Activated CD8-positive, alpha-beta memory T cell treated with anti-CD3 and anti-CD28 coated beads, Interleukin-2, amount 50 U/mL, for 1 hour (primary cell): ENCODE results near the gene ECHS1.
A peak's percentile ranks its signal among the peaks of the same experiment; 100 is the strongest.
"Not testable (repeated sequence)": the region's sequence is repeated elsewhere in the genome, so short reads cannot be mapped to it uniquely, and the experiment has no call there.

Experiments used
- DNase-seq: peaks from one replicate; pipeline ENCODE4 v3.0.0-alpha.2; 2020; ENCODE audit errors: extremely low read depth

The ECHS1 gene

DNA sequence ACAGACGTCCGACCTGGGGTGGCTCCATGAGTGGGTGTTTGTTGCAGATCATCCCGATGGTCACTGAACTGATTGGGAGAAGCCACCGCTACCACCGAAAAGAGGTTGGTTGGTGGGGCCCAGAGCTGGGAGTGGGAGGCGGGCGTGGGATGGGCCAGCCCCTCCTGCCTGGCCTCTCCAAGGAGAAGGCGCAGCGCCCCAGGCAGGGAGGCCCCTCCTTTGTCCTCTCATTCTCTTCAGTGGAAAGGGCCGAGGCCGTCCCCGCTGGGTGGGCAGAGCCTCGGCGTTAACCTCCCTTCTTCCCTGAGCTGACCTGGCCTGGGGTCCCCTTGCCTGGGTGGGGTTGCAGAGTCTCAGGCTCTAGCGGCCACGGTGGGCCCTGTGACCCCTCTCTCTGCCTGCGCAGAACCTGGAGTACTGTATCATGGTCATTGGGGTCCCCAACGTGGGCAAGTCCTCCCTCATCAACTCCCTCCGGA lies 26.0 kb upstream of the ECHS1 start:
- DNase-seq: no peak

- DNase-seq: no peak
Observed at GRCh38 chr10:133397938-133398337, 24.8 kb upstream of the ECHS1 start.

DNA sequence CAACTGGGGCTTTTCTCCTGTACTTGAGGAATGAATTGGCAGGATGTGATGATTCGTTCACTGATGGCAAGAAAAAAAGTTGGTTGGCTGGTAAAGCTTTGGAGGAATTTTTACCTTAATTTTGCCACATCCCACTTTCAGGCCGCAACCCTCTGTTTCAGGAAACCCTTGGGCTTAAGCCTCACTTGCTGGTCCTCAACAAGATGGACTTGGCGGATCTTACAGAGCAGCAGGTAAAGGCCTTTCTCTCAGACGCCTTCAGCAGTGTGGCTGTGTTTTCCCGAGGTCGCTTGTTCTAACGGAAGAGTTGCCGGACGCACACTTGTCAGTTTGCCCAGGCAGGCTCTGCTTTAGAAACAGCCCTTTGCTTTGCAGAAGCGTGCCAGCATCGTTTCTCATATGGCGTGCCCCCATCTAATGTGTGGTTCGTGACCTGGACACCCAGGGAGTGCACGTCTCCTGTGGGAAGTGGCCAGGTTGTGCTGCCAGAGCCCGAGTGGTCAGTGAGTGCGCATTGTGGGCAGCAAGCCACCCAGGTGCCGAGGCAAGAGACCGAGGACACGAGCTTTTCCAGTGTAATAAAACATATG lies 23.0 kb upstream of the ECHS1 start:
- DNase-seq: no peak

DNA sequence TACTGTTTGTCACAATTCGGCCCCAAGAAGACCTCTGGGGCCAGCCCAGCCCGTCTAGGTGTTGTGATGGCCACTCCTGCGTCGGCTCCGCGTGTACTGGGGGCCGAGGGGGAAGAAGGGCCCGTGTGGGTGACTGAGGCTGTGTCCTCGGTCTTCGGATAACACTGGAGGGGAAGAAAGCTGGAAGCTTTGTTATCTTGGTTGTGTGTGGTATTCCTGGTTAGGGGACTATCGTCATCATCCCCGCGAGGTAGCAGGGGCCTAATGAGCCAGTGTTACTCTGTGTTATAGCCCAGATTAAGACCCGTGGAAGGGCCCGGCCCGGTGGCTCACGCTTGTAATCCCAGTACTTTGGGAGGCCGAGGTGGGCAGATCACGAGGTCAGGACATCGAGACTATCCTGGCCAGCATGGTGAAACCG lies 21.7 kb upstream of the ECHS1 start:
- DNase-seq: no peak

GRCh38 chr10:133394064-133394663 lies 21.0 kb upstream of the ECHS1 start, which contains the start of gene MTG1:
Gene MTG1, plus strand, starts transcription at chr10:133394157. Its CDS starts 64 bp downstream, at chr10:133394221.
- peak; percentile 61 for DNase-seq

GRCh38 chr10:133393401-133394063 lies 20.4 kb upstream of the ECHS1 start:
- DNase-seq: no peak

- no peak for DNase-seq
Observed at GRCh38 chr10:133391761-133392518, 18.8 kb upstream of the ECHS1 start.

GRCh38 chr10:133391249-133391635 lies 18.1 kb upstream of the ECHS1 start:
- DNase-seq: no peak

GRCh38 chr10:133390597-133391248 lies 17.6 kb upstream of the ECHS1 start:
- DNase-seq: no peak

DNA sequence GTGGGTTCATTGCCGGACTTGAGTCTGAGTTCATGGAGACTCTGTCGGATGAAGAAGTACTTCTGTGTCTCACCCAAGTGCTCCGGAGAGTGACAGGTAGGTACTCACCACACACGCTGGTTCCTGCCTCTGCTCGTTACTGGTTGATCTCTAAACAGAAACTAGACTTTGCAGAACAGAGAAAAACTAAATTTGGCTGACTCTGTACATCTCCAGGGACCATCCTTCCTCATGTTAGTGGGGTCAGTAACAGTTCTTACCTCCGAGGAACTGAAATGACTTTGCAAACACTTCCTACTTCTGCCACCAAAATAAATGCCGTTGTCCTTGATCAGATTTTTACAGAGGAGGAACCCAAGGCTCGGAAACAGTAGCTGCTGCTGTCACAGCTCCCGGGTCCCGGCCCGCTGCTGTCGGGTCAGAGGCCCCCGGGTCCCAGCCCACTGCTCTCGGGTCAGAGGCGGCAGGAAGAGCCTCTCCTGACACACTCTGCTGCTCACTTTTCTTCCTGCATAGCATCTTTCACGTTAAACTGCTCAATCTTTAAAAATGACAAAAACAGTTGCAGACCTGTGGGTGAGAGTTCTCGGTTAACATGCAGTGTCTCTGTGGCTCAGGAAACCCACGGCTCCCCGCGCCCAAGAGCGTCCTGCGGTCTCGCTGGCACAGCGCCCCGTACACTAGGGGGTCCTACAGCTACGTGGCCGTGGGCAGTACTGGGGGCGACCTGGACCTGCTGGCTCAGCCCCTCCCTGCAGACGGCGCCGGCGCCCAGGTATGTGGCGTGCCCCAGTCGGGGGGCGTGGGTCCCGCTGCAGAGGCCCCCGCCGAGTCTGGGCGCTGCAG lies 16.0 kb upstream of the ECHS1 start:
- no peak for DNase-seq

DNA sequence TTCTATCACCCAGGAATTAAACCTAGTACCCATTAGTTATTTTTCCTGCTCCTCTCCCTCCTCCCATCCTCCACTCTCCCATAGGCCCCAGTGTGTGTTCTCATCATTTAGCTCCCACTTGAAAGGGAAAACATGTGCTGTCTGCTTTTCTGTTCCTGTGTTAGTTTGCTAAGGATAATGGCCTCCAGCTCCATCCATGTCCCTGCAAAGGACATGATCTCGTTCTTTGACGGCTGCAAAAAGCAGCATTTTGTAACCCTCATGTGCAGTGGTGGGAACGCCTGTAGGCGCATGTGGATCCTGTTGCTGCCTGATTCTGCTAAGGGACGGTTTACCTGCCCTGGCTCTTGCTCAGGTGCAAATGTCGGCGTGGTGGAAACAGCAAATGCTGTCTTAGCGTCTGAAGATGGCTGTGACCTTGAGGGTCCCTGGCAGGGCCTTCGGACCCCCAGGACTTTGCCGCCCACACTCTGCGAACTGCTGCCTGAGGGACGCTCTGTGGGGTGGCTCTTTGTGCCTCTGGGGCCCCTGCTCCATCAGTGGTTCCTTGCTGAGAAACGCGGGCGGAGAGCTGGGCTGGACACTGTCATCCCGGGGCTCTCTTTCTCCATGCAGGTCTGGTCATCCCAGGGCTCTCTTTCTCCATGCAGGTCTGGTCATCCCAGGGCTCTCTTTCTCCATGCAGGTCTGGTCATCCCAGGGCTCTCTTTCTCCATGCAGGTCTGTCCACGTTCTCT lies 15.2 kb upstream of the ECHS1 start:
- no peak for DNase-seq

GRCh38 chr10:133386951-133387350 lies 13.8 kb upstream of the ECHS1 start:
- not testable (repeated sequence) for DNase-seq

- no peak for DNase-seq
Observed at GRCh38 chr10:133385214-133385613, 12.1 kb upstream of the ECHS1 start.

DNA sequence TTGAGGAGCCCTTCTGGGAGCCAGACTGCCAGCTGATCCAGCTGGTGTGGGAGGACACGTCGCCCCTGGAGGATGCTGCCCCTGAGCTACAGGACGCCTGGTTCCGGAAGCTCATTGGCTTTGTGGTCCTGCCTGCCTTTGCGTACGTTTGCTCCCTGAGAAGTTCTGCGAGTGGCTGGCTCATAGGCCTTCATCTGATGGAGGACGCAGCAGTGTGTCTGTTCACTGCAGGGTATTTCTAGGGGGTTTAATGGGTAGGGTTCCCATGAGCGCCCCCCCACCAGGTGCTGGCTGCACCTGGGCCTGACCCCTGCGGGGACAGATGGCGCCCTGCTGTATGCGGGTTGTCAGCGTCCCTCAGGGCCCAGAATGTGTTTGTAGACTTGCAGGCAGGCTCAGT lies 10.9 kb upstream of the ECHS1 start:
- no peak for DNase-seq

GRCh38 chr10:133383551-133383950 lies 10.4 kb upstream of the ECHS1 start:
- no peak for DNase-seq

- DNase-seq: no peak
Observed at GRCh38 chr10:133381036-133381435, 7.9 kb upstream of the ECHS1 start.

- DNase-seq: no peak
Observed at GRCh38 chr10:133379801-133380666, 6.9 kb upstream of the ECHS1 start.

- no peak for DNase-seq
Observed at GRCh38 chr10:133379152-133379800, 6.1 kb upstream of the ECHS1 start, which contains the start of gene PAOX. Gene PAOX, plus strand, starts transcription at chr10:133379262. Its CDS starts 55 bp downstream, at chr10:133379317.
